ENCODE results near the gene ZNHIT1.

DNA sequence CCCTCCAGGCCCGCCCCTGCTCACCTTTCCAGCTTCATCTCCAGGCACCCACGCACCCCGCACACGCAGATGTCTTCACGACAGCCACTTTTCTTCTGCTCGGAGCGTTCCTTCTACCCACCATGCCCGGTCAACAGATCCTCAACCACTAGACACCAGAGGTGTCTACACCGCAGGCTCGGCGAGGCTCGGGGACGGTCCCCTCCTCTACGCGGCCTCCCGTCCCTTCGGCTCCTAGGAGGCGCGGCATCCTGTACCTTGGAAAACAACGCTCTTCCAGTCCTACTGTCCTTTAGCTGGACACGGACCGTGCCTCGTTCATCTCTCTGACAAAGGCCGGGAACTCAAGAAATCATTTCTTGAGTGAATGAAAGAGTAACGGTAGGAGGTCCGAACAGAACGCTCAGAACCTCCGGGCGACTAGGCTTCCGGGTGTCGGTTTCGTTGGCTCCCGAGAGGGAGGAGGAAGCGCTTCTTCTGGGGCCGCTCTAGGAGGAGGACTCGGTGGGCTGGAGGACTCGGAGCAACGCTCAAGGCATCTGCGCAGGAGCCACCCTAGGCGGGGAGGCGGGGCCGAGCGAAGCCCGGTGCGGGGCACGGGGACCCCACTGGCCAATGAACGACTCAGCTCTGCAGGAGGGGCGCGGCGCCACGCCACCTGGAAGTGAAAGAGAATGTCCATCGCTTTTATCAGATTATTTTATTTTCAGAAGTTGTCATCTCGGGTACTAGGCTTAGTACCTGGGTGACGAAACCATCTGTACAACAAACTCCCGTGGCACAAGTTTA is 34.1 kb downstream of the ZNHIT1 start:
- no peak for TF ChIP-seq ZNF384 (IDR thresholded peaks at IDR 0.05)
- no peak for TF ChIP-seq BHLHE40 (IDR thresholded peaks at IDR 0.05; ENCODE audit: borderline replicate concordance)
- no peak for TF ChIP-seq SP1 (IDR thresholded peaks at IDR 0.05)
- TF ChIP-seq LEF1 (IDR thresholded peaks at IDR 0.05; ENCODE audit: borderline replicate concordance): no peak
- no peak for TF ChIP-seq FOXK2 (IDR thresholded peaks at IDR 0.05)

Data from HEK293T (cell line).